ENCODE results near the gene RETREG3. TPM values are rescaled to one million over a fixed set of nuclear protein-coding genes. Genes with fewer than 3 reads are reported as not detected.

RETREG3 gene
- total RNA-seq, result 59.9 and 80.3 TPM in 2 replicates

DNA sequence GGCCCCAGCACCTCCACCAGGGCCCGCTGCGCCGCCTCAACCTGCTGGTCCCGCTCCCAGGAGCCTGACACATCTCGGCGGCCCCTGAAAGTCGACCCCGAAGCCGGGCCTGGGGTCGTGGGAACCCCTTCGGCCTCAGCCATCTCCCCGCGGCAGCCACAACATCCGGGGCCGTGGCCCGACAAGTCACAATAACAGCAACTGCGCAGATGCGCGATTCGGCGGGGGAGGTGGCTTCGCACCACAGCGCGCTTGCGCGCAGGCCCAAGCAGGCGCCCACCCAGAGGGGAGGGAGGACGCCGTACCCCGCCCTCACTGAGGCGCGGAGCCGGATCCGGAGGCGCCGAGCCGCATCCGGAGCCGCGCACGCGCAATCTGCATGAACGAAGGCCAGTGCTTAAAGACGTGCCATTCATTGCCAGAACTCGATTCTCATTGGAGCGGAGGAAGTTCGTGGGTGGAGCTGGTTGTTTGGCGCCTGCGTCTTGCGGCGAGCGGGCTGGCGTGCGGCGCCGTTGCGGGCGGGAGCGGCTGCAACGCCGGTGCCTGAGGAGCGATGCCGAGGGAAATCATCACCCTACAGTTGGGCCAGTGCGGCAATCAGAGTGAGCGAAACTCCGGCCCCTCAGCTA lies at the start of gene RETREG3, which contains the start of gene TUBG1:
RETREG3 (minus strand) TSS at position 193 of the 632 bp plus-strand sequence; CDS start at position 143, 50 bp downstream.
TUBG1 (plus strand) TSS at position 502 of the 632 bp plus-strand sequence; CDS start at position 557, 55 bp downstream.
- peak; percentile 99 for DNase-seq (ENCODE audit: low read depth)
- TF ChIP-seq, protein P1, sequence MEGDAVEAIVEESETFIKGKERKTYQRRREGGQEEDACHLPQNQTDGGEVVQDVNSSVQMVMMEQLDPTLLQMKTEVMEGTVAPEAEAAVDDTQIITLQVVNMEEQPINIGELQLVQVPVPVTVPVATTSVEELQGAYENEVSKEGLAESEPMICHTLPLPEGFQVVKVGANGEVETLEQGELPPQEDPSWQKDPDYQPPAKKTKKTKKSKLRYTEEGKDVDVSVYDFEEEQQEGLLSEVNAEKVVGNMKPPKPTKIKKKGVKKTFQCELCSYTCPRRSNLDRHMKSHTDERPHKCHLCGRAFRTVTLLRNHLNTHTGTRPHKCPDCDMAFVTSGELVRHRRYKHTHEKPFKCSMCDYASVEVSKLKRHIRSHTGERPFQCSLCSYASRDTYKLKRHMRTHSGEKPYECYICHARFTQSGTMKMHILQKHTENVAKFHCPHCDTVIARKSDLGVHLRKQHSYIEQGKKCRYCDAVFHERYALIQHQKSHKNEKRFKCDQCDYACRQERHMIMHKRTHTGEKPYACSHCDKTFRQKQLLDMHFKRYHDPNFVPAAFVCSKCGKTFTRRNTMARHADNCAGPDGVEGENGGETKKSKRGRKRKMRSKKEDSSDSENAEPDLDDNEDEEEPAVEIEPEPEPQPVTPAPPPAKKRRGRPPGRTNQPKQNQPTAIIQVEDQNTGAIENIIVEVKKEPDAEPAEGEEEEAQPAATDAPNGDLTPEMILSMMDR (IDR thresholded peaks at IDR 0.05; ENCODE audit: insufficient read depth, low read depth, low read length), result peak; percentile 43
- peak within 1 kb of the TSS; percentile 91 for H3K4me3 ChIP-seq (ENCODE audit: low read depth, low read length)

- no peak overlapping the region for H3K4me3 ChIP-seq (ENCODE audit: low read depth, low read length)
- DNase-seq (ENCODE audit: low read depth), result no peak
- TF ChIP-seq, protein P1 (IDR thresholded peaks at IDR 0.05; ENCODE audit: insufficient read depth, low read depth, low read length), result no peak
Measured at GRCh38 chr17:42657824-42658588, 48.8 kb upstream of the RETREG3 start.

DNA sequence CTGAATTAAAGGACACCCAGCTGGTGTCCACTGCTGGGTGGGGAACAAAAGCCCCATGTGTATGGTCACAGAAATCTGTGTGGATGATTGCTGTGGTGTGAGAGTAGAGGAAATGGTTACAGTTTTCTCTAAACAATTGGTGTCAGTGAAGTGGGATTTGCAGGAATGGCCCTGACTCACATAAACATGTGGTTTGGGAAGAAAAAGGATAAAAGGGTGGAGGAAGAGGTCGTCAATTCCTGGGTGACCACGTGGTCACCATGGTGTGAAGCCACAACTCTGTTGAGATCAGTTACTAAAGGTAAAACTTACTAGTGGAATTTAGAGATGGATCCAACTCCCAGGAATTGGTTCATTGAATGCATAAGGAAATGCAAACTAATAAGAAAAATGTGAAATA lies 46.4 kb upstream of the RETREG3 start:
- peak; percentile 83 for DNase-seq (ENCODE audit: low read depth)
- TF ChIP-seq, protein P1 (IDR thresholded peaks at IDR 0.05; ENCODE audit: insufficient read depth, low read depth, low read length), result no peak
- H3K4me3 ChIP-seq (ENCODE audit: low read depth, low read length), result no peak overlapping the region

- TF ChIP-seq, protein P1 (IDR thresholded peaks at IDR 0.05; ENCODE audit: insufficient read depth, low read depth, low read length), result no peak
- peak overlapping the region; percentile 50 for H3K4me3 ChIP-seq (ENCODE audit: low read depth, low read length)
- DNase-seq (ENCODE audit: low read depth), result peak; percentile 81
Measured at GRCh38 chr17:42653179-42654124, 44.3 kb upstream of the RETREG3 start.

GRCh38 chr17:42651392-42651791 lies 42.2 kb upstream of the RETREG3 start:
- H3K4me3 ChIP-seq (ENCODE audit: low read depth, low read length), result no peak overlapping the region
- TF ChIP-seq, protein P1 (IDR thresholded peaks at IDR 0.05; ENCODE audit: insufficient read depth, low read depth, low read length), result no peak
- DNase-seq (ENCODE audit: low read depth), result no peak

DNA sequence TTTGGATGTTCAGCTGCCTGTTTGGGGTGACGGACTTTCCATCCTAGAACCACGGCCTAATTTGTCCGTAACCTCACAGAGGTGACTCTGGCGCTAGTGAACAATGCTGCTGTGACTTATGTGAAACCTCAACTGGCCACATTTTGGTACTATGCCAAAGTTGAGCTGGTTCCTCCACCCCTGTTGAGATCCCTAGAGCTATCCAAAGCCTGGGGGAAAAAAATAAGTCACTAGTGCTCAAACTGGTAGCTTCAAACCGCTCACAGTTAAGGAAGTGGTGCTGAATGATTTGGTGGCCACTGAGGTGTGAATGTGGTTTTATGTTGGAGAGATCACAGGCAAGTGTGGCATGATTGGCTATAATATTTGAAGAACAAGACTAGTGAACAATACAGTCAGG lies 38.6 kb upstream of the RETREG3 start:
- no peak for DNase-seq (ENCODE audit: low read depth)
- TF ChIP-seq, protein P1 (IDR thresholded peaks at IDR 0.05; ENCODE audit: insufficient read depth, low read depth, low read length), result no peak

More for the DNA sequence above, 38.6 kb upstream of the RETREG3 start:
- H3K4me3 ChIP-seq (ENCODE audit: low read depth, low read length), result no peak overlapping the region
